PFSK-1 (cell line): ENCODE results near the gene PHOX2B.

ENCODE experiments used
- FOXP2 ChIP-seq: optimal IDR thresholded peaks from 2 replicates; pipeline ENCODE3; 2011; ENCODE audit warnings: borderline replicate concordance, control low read depth, inconsistent platforms; ENCODE audit not compliant: insufficient read depth; ENCODE audit errors: extremely low read length, extremely low read depth
- POLR2AphosphoS5 ChIP-seq: IDR thresholded peaks from 2 replicates; pipeline ENCODE4 v1.6.1; 2012; ENCODE audit warnings: low read depth, mild to moderate bottlenecking, control low read depth, low read length, moderate library complexity
- REST ChIP-seq, 2 experiments: IDR thresholded peaks; 2 replicates each; pipeline versions ENCODE4 v1.6.1 to v1.8.0; 2011 to 2012; ENCODE audit warnings: low read depth in 2 of 2, low read length in 2 of 2, control low read depth in 1 of 2, inconsistent platforms in 1 of 2, mild to moderate bottlenecking in 1 of 2, moderate library complexity in 1 of 2; ENCODE audit not compliant: insufficient read depth in 1 of 2
- SIN3A ChIP-seq: IDR thresholded peaks from 2 replicates; pipeline ENCODE4 v1.6.1; 2012; ENCODE audit warnings: mild to moderate bottlenecking, low read length, moderate library complexity, borderline replicate concordance; ENCODE audit not compliant: insufficient read depth
- TAF1 ChIP-seq: IDR thresholded peaks from 2 replicates; pipeline ENCODE4 v1.6.1; 2012; ENCODE audit warnings: low read length, control low read depth, borderline replicate concordance; ENCODE audit not compliant: insufficient read depth

- TF ChIP-seq TAF1 (no peak), REST (IDR thresholded peaks at IDR 0.05; ENCODE audit: insufficient read depth in 1 of 2, low read depth in 2 of 2, low read length in 2 of 2) (no peak), SIN3A (no peak), POLR2AphosphoS5 (no peak), FOXP2 (no peak)
Observed at GRCh38 chr4:41701983-41702382, 46.5 kb downstream of the PHOX2B start.
